GM15510 (cell line): ENCODE results near the gene CLDN34.

ENCODE experiments used
- POLR2A ChIP-seq: IDR thresholded peaks from 3 replicates; pipeline ENCODE4 v1.6.1; 2011; ENCODE audit warnings: borderline replicate concordance; ENCODE audit not compliant: insufficient read length; ENCODE audit errors: extremely low read depth

The CLDN34 gene

GRCh38 chrX:10006086-10006485 lies 38.9 kb downstream of the CLDN34 start:
- no peak for TF ChIP-seq POLR2A

GRCh38 chrX:10006770-10007169 lies 39.6 kb downstream of the CLDN34 start:
- no peak for TF ChIP-seq POLR2A

GRCh38 chrX:10007621-10008020 lies 40.5 kb downstream of the CLDN34 start:
- TF ChIP-seq POLR2A: no peak

- TF ChIP-seq POLR2A: no peak
Observed at GRCh38 chrX:10008483-10009056, 41.4 kb downstream of the CLDN34 start.

GRCh38 chrX:10009741-10010140 lies 42.6 kb downstream of the CLDN34 start:
- TF ChIP-seq POLR2A: no peak

- no peak for TF ChIP-seq POLR2A
Observed at GRCh38 chrX:10010686-10011085, 43.5 kb downstream of the CLDN34 start.

GRCh38 chrX:10011261-10011931 lies 44.2 kb downstream of the CLDN34 start:
- no peak for TF ChIP-seq POLR2A

GRCh38 chrX:10011991-10012390 lies 44.8 kb downstream of the CLDN34 start:
- TF ChIP-seq POLR2A: no peak

GRCh38 chrX:10014462-10015354 lies 47.5 kb downstream of the CLDN34 start:
- TF ChIP-seq POLR2A: peak; percentile 25

- no peak for TF ChIP-seq POLR2A
Observed at GRCh38 chrX:10015355-10015722, 48.2 kb downstream of the CLDN34 start.

- TF ChIP-seq POLR2A: no peak
Observed at GRCh38 chrX:10015723-10016518, 48.8 kb downstream of the CLDN34 start.

- TF ChIP-seq POLR2A: no peak
Observed at GRCh38 chrX:10016519-10017132, 49.5 kb downstream of the CLDN34 start.

- TF ChIP-seq POLR2A: no peak
Observed at GRCh38 chrX:10017872-10018271, 50.7 kb downstream of the CLDN34 start.
